Neural cell (in vitro differentiated cells): ENCODE measurements around the gene SPTA1. TPM values are rescaled to one million over a fixed set of nuclear protein-coding genes. Genes with fewer than 3 reads are reported as not detected.
"Not testable (repeated sequence)": the region's sequence is repeated elsewhere in the genome, so short reads cannot be mapped to it uniquely, and the experiment has no call there.

Experiments used
- H2AFZ ChIP-seq: fragments of 200-600, 300-800 bp; sonication (generic), shearing (Covaris generic); 2 replicates; pipeline ENCODE4 v1.6.0; 2014; ENCODE audit warnings: low read depth, mild to moderate bottlenecking, antibody characterized with exemption, low read length, moderate library complexity
- H3F3A ChIP-seq: fragments of 200-600 bp; shearing (Covaris generic); 2 replicates; pipeline ENCODE4 v1.6.1; 2016; ENCODE audit warnings: mild to moderate bottlenecking, moderate library complexity, mixed read lengths, antibody characterized with exemption, low read length; ENCODE audit not compliant: insufficient read depth, poor library complexity, severe bottlenecking
- H3K27ac ChIP-seq: fragments of 200-600, 300-800 bp; sonication (generic), shearing (Covaris generic); 2 replicates; pipeline ENCODE4 v1.5.1; 2014; ENCODE audit warnings: mild to moderate bottlenecking, low read length, moderate library complexity
- H3K27me3 ChIP-seq: fragments of 300-800, 200-600 bp; sonication (generic), shearing (Covaris generic); 2 replicates; pipeline ENCODE4 v1.6.0; 2014; ENCODE audit warnings: mild to moderate bottlenecking, low read depth, low read length, moderate library complexity; ENCODE audit not compliant: insufficient read depth
- H3K36me3 ChIP-seq: fragments of 300-800, 200-600 bp; sonication (generic), shearing (Covaris generic); 2 replicates; pipeline ENCODE4 v1.5.1; 2014; ENCODE audit warnings: mild to moderate bottlenecking, antibody characterized with exemption, low read length, moderate library complexity; ENCODE audit not compliant: insufficient read depth
- H3K4me2 ChIP-seq: fragments of 300-800, 200-600 bp; sonication (generic), shearing (Covaris generic); 2 replicates; pipeline ENCODE4 v1.6.0; 2014; ENCODE audit warnings: mild to moderate bottlenecking, low read length
- H3K4me3 ChIP-seq: fragments of 300-800, 200-600 bp; sonication (generic), shearing (Covaris generic); 2 replicates; pipeline ENCODE4 v1.5.1; 2014; ENCODE audit warnings: mild to moderate bottlenecking, low read length, moderate library complexity
- H3K79me2 ChIP-seq: fragments of 200-600 bp; shearing (Covaris generic); replicated peaks from 2 replicates; pipeline ENCODE4 v1.6.0; 2014; ENCODE audit warnings: mild to moderate bottlenecking, low read length, moderate library complexity; ENCODE audit not compliant: insufficient read depth
- H3K9ac ChIP-seq: fragments of 300-800, 200-600 bp; sonication (generic), shearing (Covaris generic); 2 replicates; pipeline ENCODE4 v1.6.1; 2016; ENCODE audit warnings: mild to moderate bottlenecking, low read length, mixed read lengths
- H3K9me2 ChIP-seq: fragments of 200-600 bp; shearing (Covaris generic); 2 replicates; pipeline ENCODE4 v1.6.1; 2016; ENCODE audit warnings: mild to moderate bottlenecking, low read length, mixed read lengths; ENCODE audit not compliant: insufficient read depth
- H3K9me3 ChIP-seq: fragments of 200-600, 300-800 bp; sonication (generic), shearing (Covaris generic); 2 replicates; pipeline ENCODE4 v1.6.1; 2016; ENCODE audit warnings: mild to moderate bottlenecking, mixed run types, low read length, moderate library complexity, mixed read lengths
- H4K20me1 ChIP-seq: fragments of 200-600 bp; shearing (Covaris generic); 2 replicates; pipeline ENCODE4 v1.6.1; 2016; ENCODE audit warnings: mild to moderate bottlenecking, mixed run types; ENCODE audit not compliant: insufficient read depth
- CTCF ChIP-seq: fragments of 450-650 bp; IDR thresholded peaks from 2 replicates; pipeline ENCODE4 v1.5.1; 2014; ENCODE audit warnings: antibody characterized with exemption, mild to moderate bottlenecking, moderate library complexity; ENCODE audit not compliant: poor library complexity, severe bottlenecking
- EP300 ChIP-seq: fragments of 450-650 bp; conservative IDR thresholded peaks from 2 replicates; pipeline ENCODE4 v1.6.1; 2014; ENCODE audit warnings: antibody characterized with exemption, mild to moderate bottlenecking, moderate library complexity; ENCODE audit not compliant: poor library complexity, severe bottlenecking
- EZH2 ChIP-seq: fragments of 200-600, 300-800 bp; shearing (Covaris generic), sonication (generic); IDR thresholded peaks from 2 replicates; pipeline ENCODE4 v1.6.1; 2014; ENCODE audit warnings: antibody characterized with exemption, low read length, borderline replicate concordance, mild to moderate bottlenecking; ENCODE audit not compliant: insufficient read depth, poor library complexity, severe bottlenecking
- MXI1 ChIP-seq: fragments of 450-650 bp; conservative IDR thresholded peaks from 2 replicates; pipeline ENCODE4 v1.6.1; 2014; ENCODE audit warnings: antibody characterized with exemption, mild to moderate bottlenecking; ENCODE audit not compliant: poor library complexity, severe bottlenecking
- POLR2AphosphoS5 ChIP-seq: IDR thresholded peaks from 2 replicates; pipeline ENCODE4 v1.6.1; 2012
- RAD21 ChIP-seq: fragments of 450-650 bp; conservative IDR thresholded peaks from 2 replicates; pipeline ENCODE4 v1.6.1; 2014; ENCODE audit warnings: antibody characterized with exemption, mild to moderate bottlenecking, moderate library complexity
- REST ChIP-seq: IDR thresholded peaks from 2 replicates; pipeline ENCODE4 v1.6.1; 2012; ENCODE audit warnings: borderline replicate concordance
- SMC3 ChIP-seq: fragments of 450-650 bp; conservative IDR thresholded peaks from 2 replicates; pipeline ENCODE4 v1.6.1; 2014; ENCODE audit warnings: antibody characterized with exemption, mild to moderate bottlenecking, moderate library complexity; ENCODE audit not compliant: poor library complexity
- TAF1 ChIP-seq: IDR thresholded peaks from 2 replicates; pipeline ENCODE4 v1.6.1; 2012; ENCODE audit warnings: low read depth
- polyA plus RNA-seq: library from polyadenylated mRNA; depleted of rRNA; stranded (reverse); fragments of >200 nt; gene quantifications from 2 replicates; pipeline ENCODE4 v1.2.3, GENCODE V29; 2014

SPTA1 gene
- polyA plus RNA-seq, 1 donor from 2014 or later: not detected

- Histone ChIP-seq H3K4me2 (no peak overlapping the region), H2AFZ (no peak overlapping the region), H3K27ac (no peak overlapping the region), H3K79me2 (no peaks in the 10 kb centered on the region), H4K20me1 (no peaks in the 10 kb centered on the region), H3K9ac (no peak overlapping the region), H3K9me2 (no peaks in the 10 kb centered on the region), H3K27me3 (no peaks in the 10 kb centered on the region), H3K9me3 (no peaks in the 10 kb centered on the region), H3K4me3 (no peak overlapping the region), H3F3A (no peaks in the 10 kb centered on the region), H3K36me3 (no peaks in the 10 kb centered on the region)
- no peak for TF ChIP-seq EZH2
- TF ChIP-seq SMC3: no peak
- no peak for TF ChIP-seq EP300
- TF ChIP-seq MXI1: no peak
- TF ChIP-seq POLR2AphosphoS5: no peak
- TF ChIP-seq CTCF: no peak
- no peak for TF ChIP-seq RAD21
- TF ChIP-seq REST: no peak
- TF ChIP-seq TAF1: no peak
These were observed 5.8 kb upstream of the SPTA1 start for GRCh38 chr1:158692356-158692755.

- Histone ChIP-seq H3K36me3 (no peaks in the 10 kb centered on the region), H4K20me1 (no peaks in the 10 kb centered on the region), H3K27me3 (no peaks in the 10 kb centered on the region), H3F3A (no peaks in the 10 kb centered on the region), H3K4me3 (no peak overlapping the region), H2AFZ (no peak overlapping the region), H3K9me2 (no peaks in the 10 kb centered on the region), H3K9ac (no peak overlapping the region), H3K79me2 (no peaks in the 10 kb centered on the region), H3K9me3 (no peaks in the 10 kb centered on the region), H3K27ac (no peak overlapping the region), H3K4me2 (no peak overlapping the region)
- TF ChIP-seq REST (no peak), CTCF (no peak), MXI1 (no peak), EZH2 (no peak), POLR2AphosphoS5 (no peak), RAD21 (no peak), SMC3 (no peak), EP300 (no peak), TAF1 (no peak)
These were observed 5.4 kb upstream of the SPTA1 start for GRCh38 chr1:158691907-158692306.

GRCh38 chr1:158691149-158691548 lies 4.6 kb upstream of the SPTA1 start:
- H3K9ac ChIP-seq, H3K9me3 ChIP-seq, H3F3A ChIP-seq, H3K9me2 ChIP-seq, H3K27me3 ChIP-seq, H3K27ac ChIP-seq, H3K79me2 ChIP-seq, H4K20me1 ChIP-seq, H3K4me2 ChIP-seq, H3K36me3 ChIP-seq, H3K4me3 ChIP-seq, H2AFZ ChIP-seq: not testable (repeated sequence)
